AG04450 (cell line): ENCODE results near the gene RET. TPM values are rescaled to one million over a fixed set of nuclear protein-coding genes. Genes with fewer than 3 reads are reported as not detected.

ENCODE experiments used
- CTCF ChIA-PET: fragments of 300-600, 350-600 bp; formaldehyde crosslinking; extraction: SDS; loops from one replicate; lab custom pipeline; 2022; ENCODE audit warnings: antibody characterized with exemption, inconsistent platforms; lab: Charles Lee
- POLR2A ChIA-PET: fragments of 350-600 bp; formaldehyde crosslinking; extraction: SDS; loops from one replicate; lab custom pipeline; 2021; ENCODE audit warnings: antibody characterized with exemption, inconsistent platforms; lab: Yijun Ruan, JAX
- DNase-seq: peaks from one replicate; pipeline ENCODE4 v3.0.0-alpha.2; 2011; ENCODE audit warnings: low read depth, low spot score
- H3K27ac ChIP-seq: one replicate; pipeline ENCODE4 v1.5.1; 2012; ENCODE audit warnings: low read depth, low read length, control low read depth
- H3K27me3 ChIP-seq: one replicate; pipeline ENCODE4 v1.6.0; 2012; ENCODE audit warnings: low read length; ENCODE audit not compliant: control insufficient read depth, insufficient read depth
- H3K4me3 ChIP-seq: 2 replicates; pipeline ENCODE4 v1.5.1; 2011; ENCODE audit warnings: mild to moderate bottlenecking, low read depth, low read length, control low read depth
- H3K9me3 ChIP-seq: 2 replicates; pipeline ENCODE4 v1.5.1; 2012; ENCODE audit warnings: low read length; ENCODE audit not compliant: control insufficient read depth, insufficient read depth
- CTCF ChIP-seq: IDR thresholded peaks from 2 replicates; pipeline ENCODE4 v1.5.1; 2011; ENCODE audit warnings: low read depth, low read length, control low read depth, inconsistent platforms
- polyA plus RNA-seq: library from polyadenylated mRNA; depleted of rRNA; stranded (reverse); fragments of >200 nt; gene quantifications from 2 replicates; pipeline ENCODE4 v1.2.3, GENCODE V29; 2011

RET gene
- polyA plus RNA-seq, 1 experiment, result 0.06 TPM

GRCh38 chr10:43074409-43074808 lies 2.5 kb upstream of the RET start:
- Histone ChIP-seq H3K27ac (no peak overlapping the region), H3K4me3 (no peak overlapping the region), H3K27me3 (peaks cover 31% of the 10 kb centered on the region), H3K9me3 (no peaks in the 10 kb centered on the region)
- no peak for DNase-seq
- POLR2A ChIA-PET, result no interaction called here
- CTCF ChIA-PET, result no interaction called here
- no peak for TF ChIP-seq CTCF

- H3K9me3 ChIP-seq, result no peaks in the 10 kb centered on the region
- no peak for TF ChIP-seq CTCF
- no peak overlapping the region for H3K27ac ChIP-seq
- POLR2A ChIA-PET, result no interaction called here
- H3K4me3 ChIP-seq, result no peak overlapping the region
- CTCF ChIA-PET, result no interaction called here
- DNase-seq, result no peak
- peaks cover 35% of the 10 kb centered on the region for H3K27me3 ChIP-seq
These were observed 1.9 kb upstream of the RET start for GRCh38 chr10:43074827-43075611.

- H3K27ac ChIP-seq, result no peak overlapping the region
- ChIA-PET POLR2A (no interaction called here), CTCF (no interaction called here)
- no peaks in the 10 kb centered on the region for H3K9me3 ChIP-seq
- TF ChIP-seq CTCF, result no peak
- H3K27me3 ChIP-seq, result peaks cover 40% of the 10 kb centered on the region
- DNase-seq, result no peak
- H3K4me3 ChIP-seq, result no peak overlapping the region
These were observed 1.3 kb upstream of the RET start for GRCh38 chr10:43075612-43076003.

- DNase-seq, result no peak
- no peak for TF ChIP-seq CTCF
- no peak overlapping the region for H3K4me3 ChIP-seq
- H3K9me3 ChIP-seq, result no peaks in the 10 kb centered on the region
- CTCF ChIA-PET, result interaction anchor here (0.6 kb wide), 1 partner anchor 63 kb away, joined by 8 read pairs; no protein-coding TSS in a partner anchor
- H3K27me3 ChIP-seq, result peaks cover 39% of the 10 kb centered on the region
- POLR2A ChIA-PET, result no interaction called here
- no peak overlapping the region for H3K27ac ChIP-seq
These were observed 476 bp upstream of the RET start for GRCh38 chr10:43076311-43076875.

- DNase-seq, result no peak
- POLR2A ChIA-PET, result no interaction called here
- H3K4me3 ChIP-seq, result no peak overlapping the region
- H3K27ac ChIP-seq, result no peak overlapping the region
- no peak for TF ChIP-seq CTCF
- CTCF ChIA-PET, result no interaction called here
- no peaks in the 10 kb centered on the region for H3K9me3 ChIP-seq
- H3K27me3 ChIP-seq, result peaks cover 36% of the 10 kb centered on the region
These were observed 727 bp downstream of the RET start for GRCh38 chr10:43077421-43078171.
